GM13977 (cell line): ENCODE results near the gene AP3M1.

Experiments
- DNase-seq: peaks from one replicate; pipeline ENCODE4 v3.0.0; 2012; ENCODE audit warnings: low spot score
- in situ Hi-C: fragments of 300-500 bp; cut with MboI; formaldehyde crosslinking; loops from one replicate; pipeline ENCODE4 v1.12.0; 2022; ENCODE audit warnings: low sequenced_read_pairs, low pct_unique_long_range_greater_than_20kb, mixed read lengths, inconsistent platforms; ENCODE audit not compliant: unreplicated experiment
- TF ChIP-seq, protein P1 (sequence below): IDR thresholded peaks from 2 replicates; pipeline ENCODE4 v1.5.1; 2012; ENCODE audit warnings: mild to moderate bottlenecking, control low read depth; ENCODE audit not compliant: insufficient read depth; ENCODE audit errors: extremely low read depth, missing control alignments

Gene AP3M1

DNA sequence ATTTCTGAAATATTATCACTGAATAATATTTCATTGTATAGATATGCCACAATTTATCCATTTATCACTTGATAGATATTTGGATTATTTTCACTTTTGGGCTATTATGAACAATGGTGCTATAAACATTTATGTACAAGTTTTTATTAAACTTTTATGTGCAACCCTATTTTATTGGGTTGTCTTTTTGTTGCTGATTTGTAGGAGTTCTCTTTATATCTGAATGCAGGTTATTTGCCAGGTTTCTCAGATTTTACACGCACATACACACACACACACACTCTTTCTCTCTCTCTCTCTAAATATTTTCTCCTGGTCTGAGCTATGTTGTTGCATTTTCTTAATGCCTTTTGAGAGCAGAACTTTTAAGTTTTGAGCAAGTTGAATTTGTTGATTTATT, 36.6 kb upstream of the AP3M1 start:
- TF ChIP-seq, protein P1, sequence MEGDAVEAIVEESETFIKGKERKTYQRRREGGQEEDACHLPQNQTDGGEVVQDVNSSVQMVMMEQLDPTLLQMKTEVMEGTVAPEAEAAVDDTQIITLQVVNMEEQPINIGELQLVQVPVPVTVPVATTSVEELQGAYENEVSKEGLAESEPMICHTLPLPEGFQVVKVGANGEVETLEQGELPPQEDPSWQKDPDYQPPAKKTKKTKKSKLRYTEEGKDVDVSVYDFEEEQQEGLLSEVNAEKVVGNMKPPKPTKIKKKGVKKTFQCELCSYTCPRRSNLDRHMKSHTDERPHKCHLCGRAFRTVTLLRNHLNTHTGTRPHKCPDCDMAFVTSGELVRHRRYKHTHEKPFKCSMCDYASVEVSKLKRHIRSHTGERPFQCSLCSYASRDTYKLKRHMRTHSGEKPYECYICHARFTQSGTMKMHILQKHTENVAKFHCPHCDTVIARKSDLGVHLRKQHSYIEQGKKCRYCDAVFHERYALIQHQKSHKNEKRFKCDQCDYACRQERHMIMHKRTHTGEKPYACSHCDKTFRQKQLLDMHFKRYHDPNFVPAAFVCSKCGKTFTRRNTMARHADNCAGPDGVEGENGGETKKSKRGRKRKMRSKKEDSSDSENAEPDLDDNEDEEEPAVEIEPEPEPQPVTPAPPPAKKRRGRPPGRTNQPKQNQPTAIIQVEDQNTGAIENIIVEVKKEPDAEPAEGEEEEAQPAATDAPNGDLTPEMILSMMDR: no peak
- no peak for DNase-seq
- in situ Hi-C loops: no loop called here

DNA sequence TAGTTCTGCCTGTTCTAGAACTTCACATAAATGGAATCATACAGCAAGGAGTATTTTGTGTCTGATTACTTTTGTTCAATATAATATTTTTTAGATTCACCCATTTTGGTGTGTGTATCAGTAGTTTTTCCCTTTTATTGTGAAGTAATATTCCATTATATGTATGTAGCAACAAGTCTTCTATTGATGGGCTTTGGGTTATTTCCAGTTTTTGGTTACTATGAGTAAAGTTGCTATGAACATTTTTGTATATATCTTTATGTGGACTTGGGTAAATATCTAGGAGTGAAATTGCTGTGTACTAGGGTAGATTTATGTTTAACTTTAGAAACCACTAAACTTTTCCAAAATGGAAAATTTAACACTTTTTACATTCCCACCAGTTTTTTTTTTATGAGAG, 36.0 kb upstream of the AP3M1 start:
- TF ChIP-seq, protein P1: no peak
- no peak for DNase-seq
- in situ Hi-C loops: no loop called here

DNA sequence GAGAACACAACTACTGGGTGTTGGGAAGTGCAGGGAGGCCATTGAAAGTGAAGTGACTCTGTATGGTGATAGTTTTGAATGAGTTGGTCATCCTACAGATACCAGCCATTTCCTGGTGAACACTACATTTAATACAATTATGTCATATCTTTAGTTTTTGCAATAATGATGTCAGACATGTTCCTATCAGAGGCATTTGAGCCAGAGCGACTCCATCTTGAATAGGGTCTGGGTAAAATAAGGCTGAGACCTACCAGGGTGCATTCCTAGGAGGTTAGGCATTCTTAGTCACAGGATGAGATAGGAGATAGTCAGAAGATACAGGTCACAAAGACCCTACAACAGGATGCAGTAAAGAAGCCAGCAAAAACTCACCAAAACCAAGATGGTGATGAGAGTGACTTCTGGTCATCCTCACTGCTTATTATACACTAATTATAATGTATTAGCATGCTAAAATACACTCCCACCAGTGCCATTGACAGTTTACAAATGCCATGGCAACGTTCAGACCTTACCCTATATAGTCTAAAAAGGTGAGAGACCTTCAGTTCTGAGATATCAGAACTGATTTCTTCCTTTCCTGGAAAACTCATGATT, 28.6 kb upstream of the AP3M1 start:
- in situ Hi-C loops: no loop called here
- TF ChIP-seq, protein P1: no peak
- DNase-seq: no peak

DNA sequence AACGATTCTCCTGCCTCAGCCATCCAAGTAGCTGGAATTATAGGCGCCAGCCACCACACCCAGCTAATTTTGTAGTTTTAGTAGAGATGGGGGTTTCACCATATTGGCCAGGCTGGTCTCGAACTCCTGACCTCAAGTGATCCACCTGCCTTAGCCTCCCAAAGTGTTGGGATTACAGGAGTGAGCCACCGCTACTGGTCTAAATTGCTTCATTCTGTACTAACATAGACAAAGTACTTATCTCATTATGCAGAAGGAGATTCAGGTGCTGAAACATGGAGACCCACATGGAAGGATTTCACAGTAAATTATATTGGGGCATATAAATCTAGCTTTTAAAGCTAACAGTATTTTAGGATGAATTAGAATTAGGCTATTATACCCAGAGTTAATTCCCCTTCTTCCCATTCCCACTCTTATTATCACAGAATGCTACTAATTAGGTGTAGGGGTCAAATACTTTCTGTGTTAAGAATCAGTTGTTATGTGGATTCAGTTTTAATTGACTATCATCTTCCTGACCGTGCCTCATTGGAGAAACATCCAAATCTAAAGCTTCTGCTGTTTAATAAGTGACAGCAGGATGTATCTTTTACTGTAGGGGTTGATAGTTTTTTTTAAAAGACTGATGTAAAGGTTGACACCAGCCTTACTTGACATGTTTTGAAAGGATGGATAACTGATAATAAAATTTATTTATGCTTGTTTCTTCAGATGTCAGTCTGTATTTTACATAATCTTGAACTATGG, 27.6 kb upstream of the AP3M1 start:
- in situ Hi-C loops: no loop called here
- TF ChIP-seq, protein P1: no peak
- DNase-seq: no peak

DNA sequence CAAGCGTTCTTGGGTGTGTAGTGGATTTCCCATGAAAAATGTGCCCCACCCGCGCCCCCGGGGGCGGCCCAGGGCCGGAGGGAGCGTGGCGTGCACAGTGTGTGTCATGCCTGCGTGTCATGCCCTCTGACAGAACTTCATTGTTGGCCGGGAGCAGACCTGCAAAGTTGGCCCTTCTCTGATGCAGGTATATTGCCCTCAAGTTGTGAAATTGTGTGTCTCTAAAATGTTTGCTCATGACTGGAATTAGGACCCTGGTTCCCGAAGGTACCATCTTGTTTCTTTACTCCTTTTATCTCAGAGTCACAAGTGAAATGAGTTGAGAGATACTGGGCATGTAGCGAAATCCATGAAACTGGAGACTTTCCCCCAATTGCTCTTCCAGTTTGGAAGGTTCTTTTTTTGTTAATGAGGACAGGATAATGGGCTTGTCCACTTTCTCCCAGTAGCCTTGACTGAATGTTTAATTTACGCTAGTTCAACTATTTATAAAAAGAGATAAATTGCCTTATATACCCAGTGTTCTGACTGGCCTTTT, 26.6 kb upstream of the AP3M1 start:
- peak; percentile 40 for DNase-seq
- TF ChIP-seq, protein P1: no peak

DNA sequence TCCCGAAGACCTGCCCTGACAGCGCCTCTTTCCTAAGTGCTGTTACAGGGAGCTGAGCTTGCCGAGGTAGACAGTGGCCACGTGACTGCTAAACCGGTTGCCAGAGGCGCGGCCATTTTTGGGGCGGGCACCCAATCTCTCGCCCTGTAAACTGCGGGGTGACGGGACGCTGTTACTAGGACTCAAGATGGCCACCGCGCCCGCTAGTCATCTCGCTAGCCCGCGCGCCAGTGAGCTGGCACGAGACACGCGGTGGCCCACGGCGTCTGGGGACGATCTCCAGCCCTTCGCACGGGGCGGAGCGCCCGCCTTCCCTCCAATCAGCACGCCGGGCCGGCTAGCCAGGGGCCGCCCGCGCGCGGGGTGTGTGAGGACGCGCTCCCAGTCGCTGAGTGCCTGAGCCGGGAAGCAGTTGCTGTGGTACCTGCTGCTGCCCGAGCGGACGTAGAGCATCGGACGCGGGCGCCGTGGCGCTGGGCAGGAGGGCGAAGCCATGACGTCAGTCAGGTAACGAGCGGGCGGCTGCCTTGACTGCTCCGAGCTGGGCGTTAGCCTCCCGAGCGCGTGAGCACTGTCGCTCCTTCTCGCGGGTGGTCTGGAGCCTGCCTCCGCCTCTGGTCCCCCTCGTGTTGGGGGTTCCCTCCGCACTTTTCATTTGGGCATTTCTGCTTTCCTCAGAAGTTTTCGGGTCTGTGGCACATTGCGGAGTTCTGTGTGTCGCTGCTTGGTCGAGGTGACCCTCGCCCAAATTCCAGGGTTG, 25.9 kb upstream of the AP3M1 start:
- DNase-seq: peak; percentile 88
- in situ Hi-C loops: no loop called here
- TF ChIP-seq, protein P1: no peak

More for the DNA sequence above, 26.6 kb upstream of the AP3M1 start:
- in situ Hi-C loops: no loop called here
